Fibroblast of lung (primary cell): ENCODE measurements around the gene MPV17L2.

Experiments
- CTCF ChIP-seq, 2 donors: IDR thresholded peaks in 1 of 2; conservative IDR thresholded peaks in 1 of 2; 1 replicate in 1 of 2; 2 replicates in 1 of 2; pipeline ENCODE4 v1.5.1; 2011 to 2012; ENCODE audit warnings: low read length in 2 of 2, control low read depth in 1 of 2, inconsistent platforms in 1 of 2, low read depth in 1 of 2, mild to moderate bottlenecking in 1 of 2
- EZH2 ChIP-seq: IDR thresholded peaks from 2 replicates; pipeline ENCODE4 v1.5.1; 2012; ENCODE audit warnings: low read length, control low read depth, mild to moderate bottlenecking; ENCODE audit errors: missing control alignments

DNA sequence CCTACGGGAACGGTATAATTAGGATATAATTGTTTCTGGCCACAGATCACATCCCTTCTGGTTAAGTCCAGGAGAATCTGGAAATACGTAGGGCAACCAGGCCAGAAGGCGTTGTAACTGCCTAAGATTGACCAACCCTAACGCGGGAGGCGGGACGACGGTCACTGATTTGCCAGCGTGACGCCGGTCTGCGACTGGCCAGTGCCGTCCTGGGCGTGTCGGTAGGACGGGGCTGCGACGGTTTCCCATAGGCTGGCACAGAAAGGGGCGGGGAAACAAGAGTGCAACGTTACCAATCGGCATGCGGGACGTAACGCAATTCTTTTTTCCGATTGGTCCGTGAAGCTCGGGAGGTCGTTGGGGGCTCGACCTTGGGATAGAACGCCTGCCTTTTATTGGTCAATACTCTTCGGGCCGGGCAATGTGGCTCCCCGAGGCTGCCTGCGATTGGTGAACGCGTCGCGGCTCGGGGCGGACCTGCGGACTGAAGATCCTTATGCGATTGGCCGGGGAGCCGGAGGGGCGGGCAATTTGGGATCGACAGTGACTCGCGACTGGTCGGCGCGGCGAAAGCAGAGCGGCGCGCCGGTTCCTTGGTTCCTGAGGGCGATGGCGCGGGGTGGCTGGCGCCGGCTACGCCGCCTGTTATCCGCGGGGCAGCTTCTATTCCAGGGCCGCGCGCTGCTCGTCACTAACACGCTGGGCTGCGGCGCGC is at the start of gene MPV17L2:
- no peak for TF ChIP-seq CTCF (conservative IDR thresholded peaks at IDR 0.05 in 1 of 2, IDR thresholded peaks at IDR 0.05 in 1 of 2; ENCODE audit: low read depth in 1 of 2, low read length in 2 of 2)
- TF ChIP-seq EZH2 = peak; percentile 93
